PC-3 (cell line): Measurements from ENCODE around the gene CREM. TPM values are rescaled to one million over a fixed set of nuclear protein-coding genes. Genes with fewer than 3 reads are reported as not detected.

ENCODE experiments used
- ATAC-seq: fragments of 200-7000 bp; cut with Tn5 transposase; 2 replicates; pipeline ENCODE4 v1.9.1; 2020; ENCODE audit warnings: mild to moderate bottlenecking, moderate library complexity
- BruUV-seq: library from RNA; stranded (reverse); fragments of 400-500 nt; replicated peaks from 2 replicates; lab custom pipeline; 2021; lab: Mats Ljungman, UMichigan
- CTCF ChIA-PET: fragments of 300-600 bp; sonication (Branson Sonifier 250); formaldehyde crosslinking; loops from one replicate; lab custom pipeline; 2022; ENCODE audit warnings: antibody characterized with exemption; lab: Charles Lee
- POLR2A ChIA-PET: fragments of 300-600 bp; sonication (Branson Sonifier 250); formaldehyde crosslinking; loops from one replicate; lab custom pipeline; 2022; ENCODE audit warnings: antibody characterized with exemption; ENCODE audit not compliant: unreplicated experiment; lab: Charles Lee
- DNase-seq: peaks from one replicate; pipeline ENCODE4 v3.0.0-alpha.2; 2015
- H2AFZ ChIP-seq: fragments of 300-600 bp; sonication (generic); 2 replicates; pipeline ENCODE4 v1.6.0; 2016; ENCODE audit warnings: antibody characterized with exemption, low read length
- H3F3A ChIP-seq: fragments of 300-600 bp; sonication (generic); one replicate; pipeline ENCODE4 v1.6.0; 2017; ENCODE audit warnings: antibody characterized with exemption, low read length, control low read depth, mild to moderate bottlenecking; ENCODE audit not compliant: unreplicated experiment
- H3K27ac ChIP-seq: fragments of 300-600 bp; sonication (generic); 2 replicates; pipeline ENCODE4 v1.5.1; 2016; ENCODE audit warnings: mild to moderate bottlenecking, low read length
- H3K27me3 ChIP-seq: fragments of 300-600 bp; sonication (generic); 2 replicates; pipeline ENCODE4 v1.6.1; 2016; ENCODE audit warnings: low read length, mixed read lengths
- H3K36me3 ChIP-seq: fragments of 300-600 bp; sonication (generic); 2 replicates; pipeline ENCODE4 v1.6.1; 2016; ENCODE audit warnings: low read depth, mixed run types, low read length, mixed read lengths
- H3K4me1 ChIP-seq: fragments of 300-600 bp; sonication (generic); 2 replicates; pipeline ENCODE4 v1.5.1; 2016; ENCODE audit warnings: low read length; ENCODE audit not compliant: insufficient read depth
- H3K4me2 ChIP-seq: fragments of 300-600 bp; sonication (generic); 2 replicates; pipeline ENCODE4 v1.6.0; 2016; ENCODE audit warnings: low read length
- H3K4me3 ChIP-seq: fragments of 300-600 bp; sonication (generic); 2 replicates; pipeline ENCODE4 v1.5.1; 2016; ENCODE audit warnings: mild to moderate bottlenecking, low read length, mixed read lengths
- H3K79me2 ChIP-seq: fragments of 300-600 bp; sonication (generic); 2 replicates; pipeline ENCODE4 v1.6.1; 2017; ENCODE audit warnings: low read length, mixed read lengths
- H3K9ac ChIP-seq: fragments of 300-600 bp; sonication (generic); 2 replicates; pipeline ENCODE4 v1.6.0; 2016; ENCODE audit warnings: mild to moderate bottlenecking, low read length
- H3K9me2 ChIP-seq: fragments of 300-600 bp; sonication (generic); replicated peaks from 2 replicates; pipeline ENCODE4 v1.6.1; 2016; ENCODE audit warnings: mixed run types, low read length, mixed read lengths
- H3K9me3 ChIP-seq: fragments of 300-600 bp; sonication (generic); 2 replicates; pipeline ENCODE4 v1.6.1; 2016; ENCODE audit warnings: low read length, mixed read lengths
- H4K20me1 ChIP-seq: fragments of 300-600 bp; sonication (generic); 2 replicates; pipeline ENCODE4 v1.6.1; 2016; ENCODE audit warnings: low read length, mixed read lengths
- EZH2 ChIP-seq: fragments of 300-600 bp; sonication (generic); IDR thresholded peaks from one replicate; pipeline ENCODE4 v1.6.1; 2017; ENCODE audit warnings: antibody characterized with exemption, mild to moderate bottlenecking, low read length; ENCODE audit not compliant: unreplicated experiment
- EZH2phosphoT487 ChIP-seq: fragments of 300-600 bp; sonication (generic); IDR thresholded peaks from 2 replicates; pipeline ENCODE4 v1.6.1; 2018; ENCODE audit warnings: mild to moderate bottlenecking, antibody characterized with exemption, low read length, borderline replicate concordance
- intact Hi-C: fragments of 100-400 bp; cut with micrococcal nuclease; formaldehyde crosslinking; loops from 2 replicates; pipeline ENCODE4 v1.9.0; 2023
- total RNA-seq: library from RNA; depleted of rRNA; stranded (reverse); fragments of >200 nt; gene quantifications from 2 replicates; pipeline ENCODE4 v1.2.3, GENCODE V29; 2014
- TF ChIP-seq, protein P1 (sequence below): fragments of 300-600 bp; sonication (generic); conservative IDR thresholded peaks from 2 replicates; pipeline ENCODE4 v1.5.1; 2017; ENCODE audit warnings: antibody characterized with exemption, low read depth, mild to moderate bottlenecking, low read length

The CREM gene
- total RNA-seq, 1 experiment from 2014 or later = 195 TPM

DNA sequence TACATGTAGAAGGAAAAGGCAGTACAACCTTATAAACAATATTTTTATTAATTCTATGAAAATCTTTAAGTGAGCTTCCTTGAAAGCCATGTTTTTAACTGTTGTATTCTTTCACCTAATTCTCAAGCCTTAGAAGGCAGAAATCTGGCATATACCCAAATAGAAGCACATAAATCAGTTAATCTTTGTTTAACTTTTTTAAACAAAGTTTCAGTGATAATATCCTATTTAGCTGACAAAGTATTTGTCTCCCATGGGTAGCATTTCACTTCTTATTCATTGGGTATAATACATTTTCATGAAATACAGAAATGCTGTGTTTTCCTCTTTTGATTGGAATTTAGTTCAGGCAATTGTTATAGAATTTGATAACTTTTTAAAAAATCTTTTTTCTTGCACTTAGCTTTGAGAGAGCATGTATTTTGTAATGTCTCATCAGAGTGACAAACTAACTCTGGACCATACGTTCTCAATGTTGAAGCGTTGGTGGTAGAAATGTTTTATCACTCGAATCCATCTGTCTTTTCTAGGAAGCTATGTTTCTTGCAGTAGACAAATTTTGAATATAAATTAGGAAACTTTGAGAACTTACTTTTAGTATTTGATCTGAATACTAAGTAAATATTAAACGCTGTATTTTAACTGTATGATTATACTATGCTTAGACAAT lies 78.1 kb downstream of the CREM start:
- POLR2A ChIA-PET = interaction anchor here (0.6 kb wide), 3 partner anchors 78 to 402 kb away, joined by 3 to 7 read pairs (median 3); no protein-coding TSS in a partner anchor
- H3F3A ChIP-seq = no peaks in the 10 kb centered on the region
- no peak for DNase-seq

DNA sequence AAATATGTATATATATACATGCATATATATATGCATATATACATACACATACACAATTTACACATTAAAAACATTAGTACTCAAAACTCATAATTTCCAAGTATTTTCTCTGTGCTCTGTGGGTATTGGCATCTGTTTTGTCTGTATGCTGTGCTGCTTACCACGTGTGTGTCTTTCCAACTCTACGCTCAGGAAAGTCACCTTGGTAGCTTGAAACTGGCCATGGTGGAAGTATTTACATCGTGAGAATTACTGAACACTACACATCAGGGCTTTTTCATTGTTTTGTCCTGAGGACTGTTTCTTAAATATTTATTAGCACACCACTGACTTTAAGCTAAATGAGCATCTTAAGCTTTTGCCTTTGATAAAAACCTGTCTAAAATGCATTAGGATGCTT lies 79.6 kb downstream of the CREM start:
- no peaks in the 10 kb centered on the region for H3K9me2 ChIP-seq
- CTCF ChIA-PET = no interaction called here
- no peak overlapping the region for H2AFZ ChIP-seq
- H3K79me2 ChIP-seq = no peaks in the 10 kb centered on the region
- no peaks in the 10 kb centered on the region for H3K36me3 ChIP-seq
- no peak overlapping the region for H3K4me2 ChIP-seq
- H3K27ac ChIP-seq = no peak overlapping the region
- no peak overlapping the region for H3K9ac ChIP-seq
- no peaks in the 10 kb centered on the region for H3K9me3 ChIP-seq
- no peak overlapping the region for H3K4me3 ChIP-seq
- ATAC-seq = no peak
- no peak for TF ChIP-seq EZH2phosphoT487
- TF ChIP-seq, protein P1, sequence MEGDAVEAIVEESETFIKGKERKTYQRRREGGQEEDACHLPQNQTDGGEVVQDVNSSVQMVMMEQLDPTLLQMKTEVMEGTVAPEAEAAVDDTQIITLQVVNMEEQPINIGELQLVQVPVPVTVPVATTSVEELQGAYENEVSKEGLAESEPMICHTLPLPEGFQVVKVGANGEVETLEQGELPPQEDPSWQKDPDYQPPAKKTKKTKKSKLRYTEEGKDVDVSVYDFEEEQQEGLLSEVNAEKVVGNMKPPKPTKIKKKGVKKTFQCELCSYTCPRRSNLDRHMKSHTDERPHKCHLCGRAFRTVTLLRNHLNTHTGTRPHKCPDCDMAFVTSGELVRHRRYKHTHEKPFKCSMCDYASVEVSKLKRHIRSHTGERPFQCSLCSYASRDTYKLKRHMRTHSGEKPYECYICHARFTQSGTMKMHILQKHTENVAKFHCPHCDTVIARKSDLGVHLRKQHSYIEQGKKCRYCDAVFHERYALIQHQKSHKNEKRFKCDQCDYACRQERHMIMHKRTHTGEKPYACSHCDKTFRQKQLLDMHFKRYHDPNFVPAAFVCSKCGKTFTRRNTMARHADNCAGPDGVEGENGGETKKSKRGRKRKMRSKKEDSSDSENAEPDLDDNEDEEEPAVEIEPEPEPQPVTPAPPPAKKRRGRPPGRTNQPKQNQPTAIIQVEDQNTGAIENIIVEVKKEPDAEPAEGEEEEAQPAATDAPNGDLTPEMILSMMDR = no peak
- TF ChIP-seq EZH2 = no peak
- no peak for DNase-seq
- no peaks in the 10 kb centered on the region for H3K4me1 ChIP-seq
- H3F3A ChIP-seq = no peaks in the 10 kb centered on the region
- intact Hi-C loops = no loop called here
- POLR2A ChIA-PET = interaction anchor here (0.9 kb wide), 1 partner anchor 10 kb away, joined by 5 read pairs; no protein-coding TSS in a partner anchor
- no peaks in the 10 kb centered on the region for H3K27me3 ChIP-seq
- no TSS peak for BruUV-seq
- H4K20me1 ChIP-seq = no peaks in the 10 kb centered on the region

More for the DNA sequence above, 78.1 kb downstream of the CREM start:
- H3K27me3 ChIP-seq = no peaks in the 10 kb centered on the region
- ATAC-seq = no peak
- CTCF ChIA-PET = interaction anchor here (1.4 kb wide), 1 partner anchor 9 kb away, joined by 8 read pairs; no protein-coding TSS in a partner anchor
- no peaks in the 10 kb centered on the region for H3K9me3 ChIP-seq
- no peak overlapping the region for H3K27ac ChIP-seq
- H2AFZ ChIP-seq = no peak overlapping the region
- H4K20me1 ChIP-seq = no peaks in the 10 kb centered on the region
- no peak overlapping the region for H3K9ac ChIP-seq
- no peaks in the 10 kb centered on the region for H3K36me3 ChIP-seq
- TF ChIP-seq EZH2 (no peak), EZH2phosphoT487 (no peak)
- TF ChIP-seq, protein P1 = no peak
- no peaks in the 10 kb centered on the region for H3K79me2 ChIP-seq
- H3K4me3 ChIP-seq = no peak overlapping the region
- H3K4me1 ChIP-seq = no peaks in the 10 kb centered on the region
- no TSS peak for BruUV-seq
- no peaks in the 10 kb centered on the region for H3K9me2 ChIP-seq
- H3K4me2 ChIP-seq = no peak overlapping the region
- intact Hi-C loops = no loop called here

DNA sequence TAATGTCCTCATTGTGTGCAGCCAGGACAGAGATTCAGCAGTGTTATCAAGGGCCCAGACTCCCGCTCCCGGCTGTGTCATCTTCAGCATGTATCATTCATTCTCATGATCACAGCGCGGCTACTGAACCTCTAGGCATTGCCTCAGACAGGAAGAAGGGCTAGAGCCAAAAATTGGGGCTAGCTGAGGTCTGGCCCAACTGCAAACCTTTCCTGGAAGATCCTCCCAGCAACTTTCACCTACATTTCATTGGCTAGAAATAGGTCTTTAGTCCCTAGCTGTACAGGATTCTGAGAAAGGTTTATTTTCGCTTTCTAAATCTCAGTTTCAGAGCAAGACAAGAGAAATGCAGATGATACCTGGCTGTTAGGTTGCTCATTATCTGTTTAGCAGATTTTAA lies 81.9 kb downstream of the CREM start:
- Histone ChIP-seq H3K27me3 (no peaks in the 10 kb centered on the region), H3K9me3 (no peaks in the 10 kb centered on the region), H3K36me3 (no peaks in the 10 kb centered on the region), H2AFZ (no peak overlapping the region), H3K27ac (no peak overlapping the region), H3K4me2 (no peak overlapping the region), H4K20me1 (no peaks in the 10 kb centered on the region), H3K4me1 (no peaks in the 10 kb centered on the region), H3K9me2 (no peaks in the 10 kb centered on the region), H3K79me2 (no peaks in the 10 kb centered on the region), H3K4me3 (no peak overlapping the region), H3F3A (no peaks in the 10 kb centered on the region), H3K9ac (no peak overlapping the region)
- TF ChIP-seq, protein P1 = no peak
- no peak for TF ChIP-seq EZH2phosphoT487
- no peak for TF ChIP-seq EZH2
- POLR2A ChIA-PET = no interaction called here
- BruUV-seq = no TSS peak
- intact Hi-C loops = no loop called here
- ATAC-seq = no peak
- no peak for DNase-seq
- CTCF ChIA-PET = interaction anchor here (1.1 kb wide), 1 partner anchor 13 kb away, joined by 3 read pairs; no protein-coding TSS in a partner anchor
